ENCODE data around the gene SH2D3C.

Gene SH2D3C

DNA sequence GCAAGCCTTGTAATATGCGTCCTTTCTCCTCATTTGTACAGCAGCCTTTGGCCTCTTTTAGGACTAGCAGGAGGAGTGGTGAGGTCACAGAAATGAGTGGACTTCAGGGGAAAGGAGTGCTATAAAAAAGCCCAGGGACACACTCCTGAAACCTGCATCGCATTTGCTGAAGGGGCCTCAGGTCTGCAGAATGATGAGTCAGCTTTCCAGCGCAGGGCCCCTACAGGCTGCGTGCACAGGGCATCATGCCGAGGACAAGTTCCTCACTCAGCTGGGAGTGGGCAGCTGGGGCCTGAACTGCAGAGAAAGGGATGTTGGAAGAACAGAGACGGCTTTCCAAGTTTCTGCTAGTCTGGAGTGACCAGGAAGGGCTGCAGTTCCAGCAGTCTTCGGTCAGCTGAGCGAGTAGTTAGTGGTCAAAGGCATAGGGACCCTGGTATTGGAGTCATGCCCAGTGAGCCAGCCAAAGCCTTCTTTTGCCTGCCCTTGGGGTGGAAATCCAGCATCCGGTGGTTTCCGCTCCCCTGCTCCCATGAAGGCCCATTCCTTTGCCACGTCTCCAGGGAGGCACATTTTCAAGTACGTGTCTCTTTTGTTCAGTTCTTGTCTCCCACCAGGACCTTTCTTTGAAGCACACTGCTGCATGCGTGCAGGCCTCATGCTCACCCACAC lies 89.0 kb downstream of the SH2D3C start:
- Histone ChIP-seq H3K36me3 (replicated peaks; ENCODE audit: insufficient read depth, low read length) (no peaks in the 10 kb centered on the region), H3K9me3 (replicated peaks; ENCODE audit: insufficient read depth, low read length) (no peaks in the 10 kb centered on the region), H3K4me3 (ENCODE audit: low read length) (no peak overlapping the region), H3K27me3 (replicated peaks; ENCODE audit: insufficient read depth, low read length) (no peaks in the 10 kb centered on the region), H3K4me2 (ENCODE audit: low read depth, low read length) (no peak overlapping the region), H3K27ac (ENCODE audit: low read length) (no peak overlapping the region), H3K4me1 (ENCODE audit: low read length) (no peaks in the 10 kb centered on the region), H4K20me1 (ENCODE audit: insufficient read depth, low read length) (no peaks in the 10 kb centered on the region), H3F3A (ENCODE audit: insufficient read depth, low read length) (no peaks in the 10 kb centered on the region), H3K9ac (ENCODE audit: low read length) (no peak overlapping the region), H3K79me2 (ENCODE audit: low read length) (no peaks in the 10 kb centered on the region), H2AFZ (ENCODE audit: low read length) (no peak overlapping the region), H3K9me2 (replicated peaks; ENCODE audit: insufficient read depth, low read length) (no peaks in the 10 kb centered on the region)
- DNase-seq = no peak
- TF ChIP-seq EZH2 (optimal IDR thresholded peaks at IDR 0.05; ENCODE audit: low read depth, low read length) (no peak), EZH2phosphoT487 (IDR thresholded peaks at IDR 0.05; ENCODE audit: low read length) (no peak), CTCF (IDR thresholded peaks at IDR 0.05; ENCODE audit: low read length) (no peak)
